ENCODE results near the gene UBL4A. TPM values are rescaled to one million over a fixed set of nuclear protein-coding genes. Genes with fewer than 3 reads are reported as not detected.

UBL4A gene
- polyA plus RNA-seq, 3 donors from 2014 or later, result 56.3 to 68.9 (median 61.2) TPM

DNA sequence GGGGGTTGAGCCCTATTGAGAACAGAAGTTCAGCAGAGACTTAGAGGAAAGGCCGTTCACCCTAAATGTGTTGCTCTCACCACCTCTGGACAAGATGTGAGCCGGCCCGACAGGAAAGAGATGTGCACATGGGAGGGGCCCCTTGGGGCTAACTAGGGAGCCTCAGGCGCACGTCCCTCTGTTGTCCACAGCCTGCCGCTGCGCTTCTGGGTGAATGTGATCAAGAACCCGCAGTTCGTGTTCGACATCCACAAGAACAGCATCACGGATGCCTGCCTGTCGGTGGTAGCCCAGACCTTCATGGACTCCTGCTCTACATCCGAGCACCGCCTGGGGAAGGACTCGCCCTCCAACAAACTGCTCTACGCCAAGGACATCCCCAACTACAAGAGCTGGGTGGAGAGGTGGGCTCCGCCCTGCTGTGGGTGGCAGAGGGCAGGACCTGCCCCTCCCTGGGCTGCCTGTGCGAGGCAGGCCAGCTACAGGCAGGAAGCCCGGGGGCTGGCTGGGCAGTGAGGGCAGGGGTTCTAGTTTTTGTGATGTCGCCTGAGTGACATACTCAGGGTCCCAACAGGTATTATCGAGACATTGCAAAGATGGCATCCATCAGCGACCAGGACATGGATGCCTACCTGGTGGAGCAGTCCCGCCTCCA is 15.4 kb downstream of the UBL4A start:
- Mint-ChIP-seq H3K27me3 (ENCODE audit: low read depth in 3 of 3) (peaks cover 0 to 4% (median 3%) of the 10 kb centered on the region in 3 donors), H3K36me3 (no peaks in the 10 kb centered on the region), H3K27ac (no peak overlapping the region), H3K9me3 (peaks cover 0 to 3% (median 0%) of the 10 kb centered on the region in 6 donors), H3K4me1 (no peaks in the 10 kb centered on the region), H3K4me3 (no peak overlapping the region)
- no peak for DNase-seq

DNA sequence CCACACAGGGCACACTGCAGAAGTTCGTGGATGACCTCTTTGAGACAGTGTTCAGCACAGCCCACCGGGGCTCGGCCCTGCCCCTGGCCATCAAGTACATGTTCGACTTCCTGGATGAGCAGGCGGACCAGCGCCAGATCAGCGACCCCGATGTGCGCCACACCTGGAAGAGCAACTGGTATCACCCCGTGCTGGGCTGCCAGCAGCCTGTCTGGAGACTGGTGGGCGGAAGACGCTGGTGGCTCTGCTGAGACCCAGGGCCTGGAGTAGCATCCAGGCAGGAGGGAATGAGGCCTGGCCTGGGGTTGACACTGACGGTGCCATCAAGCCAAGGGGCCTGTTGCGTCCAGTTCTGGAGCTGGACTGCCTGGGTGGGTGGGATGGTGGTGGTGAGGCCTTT is 16.0 kb downstream of the UBL4A start:
- Mint-ChIP-seq H3K27me3 (ENCODE audit: low read depth in 3 of 3) (peaks cover under 1 to 2% (median 2%) of the 10 kb centered on the region in 3 donors), H3K9me3 (peaks cover 0 to 3% (median 0%) of the 10 kb centered on the region in 6 donors), H3K4me1 (no peaks in the 10 kb centered on the region), H3K4me3 (no peak overlapping the region), H3K27ac (no peak overlapping the region), H3K36me3 (no peaks in the 10 kb centered on the region)
- DNase-seq, result no peak

DNA sequence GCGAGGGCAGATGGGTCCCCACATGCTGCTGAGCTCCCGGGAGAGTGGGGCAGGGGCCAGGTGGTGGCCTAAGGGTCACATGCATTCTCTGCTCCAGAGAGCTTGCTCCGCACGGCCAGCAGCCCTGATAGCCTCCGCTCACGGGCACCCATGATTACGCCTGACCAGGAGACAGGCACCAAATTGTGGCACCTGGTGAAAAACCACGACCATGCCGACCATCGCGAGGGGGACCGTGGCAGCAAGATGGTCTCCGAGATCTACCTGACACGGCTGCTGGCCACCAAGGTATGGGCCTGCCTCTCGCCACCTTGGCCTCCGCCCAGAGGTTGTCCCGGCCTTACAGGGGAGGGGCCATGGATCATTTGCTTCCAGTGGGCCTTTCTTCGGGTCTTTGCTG is 16.5 kb downstream of the UBL4A start:
- H3K27ac Mint-ChIP-seq, result no peak overlapping the region
- H3K9me3 Mint-ChIP-seq, result peaks cover 0 to 3% (median 0%) of the 10 kb centered on the region in 6 donors
- H3K36me3 Mint-ChIP-seq, result no peaks in the 10 kb centered on the region
- peaks cover 2% of the 10 kb centered on the region in 3 donors for H3K27me3 Mint-ChIP-seq (ENCODE audit: low read depth in 3 of 3)
- no peaks in the 10 kb centered on the region for H3K4me1 Mint-ChIP-seq
- no peak for DNase-seq
- H3K4me3 Mint-ChIP-seq, result no peak overlapping the region

DNA sequence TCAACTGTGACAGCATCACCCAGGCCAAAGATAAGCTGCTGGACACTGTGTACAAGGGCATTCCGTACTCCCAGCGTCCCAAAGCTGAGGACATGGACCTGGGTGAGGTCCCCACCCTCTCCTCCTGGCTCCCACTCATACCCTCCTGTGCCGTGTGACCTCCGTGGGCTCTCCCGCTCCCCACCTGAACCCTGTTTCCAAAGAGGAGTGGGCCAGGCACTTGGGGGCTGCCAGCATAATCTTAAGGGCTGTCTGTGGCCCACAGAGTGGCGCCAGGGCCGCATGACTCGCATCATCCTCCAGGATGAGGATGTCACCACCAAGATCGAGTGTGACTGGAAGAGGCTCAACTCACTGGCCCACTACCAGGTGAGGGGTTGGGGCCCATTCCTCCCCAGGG is 17.3 kb downstream of the UBL4A start:
- no peak for DNase-seq
- Mint-ChIP-seq H3K36me3 (no peaks in the 10 kb centered on the region), H3K27me3 (ENCODE audit: low read depth in 3 of 3) (peaks cover 2 to 4% (median 2%) of the 10 kb centered on the region in 3 donors), H3K4me3 (no peak overlapping the region), H3K9me3 (peaks cover 0 to 3% (median 0%) of the 10 kb centered on the region in 6 donors), H3K27ac (no peak overlapping the region), H3K4me1 (no peaks in the 10 kb centered on the region)

DNA sequence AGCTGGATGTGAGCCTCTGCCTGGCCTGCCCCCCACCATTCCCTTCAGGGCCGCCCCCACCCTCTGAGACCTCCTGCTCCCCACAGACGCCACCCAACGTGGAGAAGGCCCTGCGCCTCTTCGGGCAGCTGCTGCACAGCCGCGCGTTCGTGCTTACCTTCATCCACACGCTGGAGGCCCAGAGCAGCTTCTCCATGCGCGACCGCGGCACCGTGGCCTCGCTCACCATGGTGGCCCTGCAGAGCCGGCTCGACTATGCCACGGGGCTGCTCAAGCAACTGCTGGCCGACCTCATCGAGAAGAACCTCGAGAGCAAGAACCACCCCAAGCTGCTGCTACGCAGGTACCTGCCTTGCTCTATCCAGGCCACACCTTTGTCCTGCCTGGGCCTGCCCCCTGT is 18.2 kb downstream of the UBL4A start:
- peaks cover 2 to 4% (median 2%) of the 10 kb centered on the region in 3 donors for H3K27me3 Mint-ChIP-seq (ENCODE audit: low read depth in 3 of 3)

DNA sequence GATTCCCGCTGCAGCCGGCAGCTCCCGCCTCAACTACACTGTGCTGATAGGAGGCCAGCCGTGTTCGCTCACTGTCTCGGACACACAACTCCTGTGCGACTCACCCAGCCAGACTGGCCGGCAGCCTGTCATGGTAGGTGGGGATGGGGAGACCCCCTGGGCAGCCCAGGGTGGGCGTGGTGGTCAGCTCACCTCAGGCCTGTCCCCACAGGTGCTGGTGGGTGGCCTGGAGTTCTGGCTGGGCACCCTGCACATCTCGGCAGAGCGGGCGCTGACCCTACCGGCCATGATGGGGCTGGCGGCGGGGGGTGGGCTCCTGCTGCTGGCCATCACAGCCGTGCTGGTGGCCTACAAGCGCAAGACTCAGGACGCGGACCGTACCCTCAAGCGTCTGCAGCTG is 18.9 kb downstream of the UBL4A start:
- H3K36me3 Mint-ChIP-seq, result no peaks in the 10 kb centered on the region
- H3K27me3 Mint-ChIP-seq (ENCODE audit: low read depth in 3 of 3), result peaks cover 2 to 4% (median 3%) of the 10 kb centered on the region in 3 donors
- no peaks in the 10 kb centered on the region for H3K4me1 Mint-ChIP-seq
- DNase-seq, result no peak
- H3K27ac Mint-ChIP-seq, result no peak overlapping the region
- H3K9me3 Mint-ChIP-seq, result peaks cover 0 to 3% (median 0%) of the 10 kb centered on the region in 6 donors
- no peak overlapping the region for H3K4me3 Mint-ChIP-seq

More for the DNA sequence above, 18.2 kb downstream of the UBL4A start:
- peaks cover 0 to 3% (median 0%) of the 10 kb centered on the region in 6 donors for H3K9me3 Mint-ChIP-seq
- no peaks in the 10 kb centered on the region for H3K36me3 Mint-ChIP-seq
- no peak overlapping the region for H3K27ac Mint-ChIP-seq
- no peak for DNase-seq
- H3K4me3 Mint-ChIP-seq, result no peak overlapping the region
- H3K4me1 Mint-ChIP-seq, result no peaks in the 10 kb centered on the region

DNA sequence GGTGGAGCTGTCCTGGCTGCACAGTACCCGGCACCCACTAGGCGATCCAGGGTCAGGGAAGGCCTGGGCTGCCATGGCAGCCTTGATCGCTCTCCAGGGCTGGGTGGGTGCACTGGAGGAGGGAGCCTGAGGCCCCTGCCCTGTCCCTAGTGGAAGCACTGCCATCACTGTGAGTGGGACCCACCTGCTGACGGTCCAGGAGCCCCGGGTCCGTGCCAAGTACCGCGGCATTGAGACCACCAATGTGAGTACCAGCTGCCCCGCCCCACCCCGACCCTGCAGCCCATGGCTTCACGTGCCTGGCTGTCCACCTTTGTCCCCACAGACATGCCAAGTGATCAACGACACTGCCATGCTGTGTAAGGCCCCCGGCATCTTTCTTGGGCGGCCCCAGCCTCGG is 19.5 kb downstream of the UBL4A start:
- H3K27ac Mint-ChIP-seq, result no peak overlapping the region
- no peak for DNase-seq
- H3K27me3 Mint-ChIP-seq (ENCODE audit: low read depth in 3 of 3), result peaks cover 2 to 4% (median 4%) of the 10 kb centered on the region in 3 donors
- peaks cover 0 to 3% (median 0%) of the 10 kb centered on the region in 6 donors for H3K9me3 Mint-ChIP-seq
- H3K4me3 Mint-ChIP-seq, result no peak overlapping the region
- no peaks in the 10 kb centered on the region for H3K4me1 Mint-ChIP-seq
- H3K36me3 Mint-ChIP-seq, result no peaks in the 10 kb centered on the region

DNA sequence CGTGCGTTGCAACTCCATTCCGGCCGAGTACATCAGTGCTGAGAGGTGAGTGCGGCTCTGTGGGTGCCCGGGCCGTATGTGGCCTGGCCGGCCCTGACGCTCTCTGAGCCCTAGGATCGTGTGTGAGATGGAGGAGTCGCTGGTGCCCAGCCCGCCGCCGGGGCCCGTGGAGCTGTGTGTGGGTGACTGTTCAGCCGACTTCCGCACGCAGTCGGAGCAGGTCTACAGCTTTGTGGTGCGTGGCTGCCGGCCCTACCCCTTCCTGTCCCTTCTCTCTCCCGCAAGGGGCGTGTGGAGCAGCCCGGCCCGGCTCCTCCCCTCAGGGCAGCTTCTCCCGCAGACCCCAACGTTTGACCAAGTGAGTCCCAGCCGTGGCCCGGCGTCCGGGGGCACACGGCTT is 20.4 kb downstream of the UBL4A start:
- DNase-seq, result no peak
- Mint-ChIP-seq H3K9me3 (peaks cover 0 to 3% (median 0%) of the 10 kb centered on the region in 6 donors), H3K4me1 (no peaks in the 10 kb centered on the region), H3K4me3 (no peak overlapping the region), H3K27ac (no peak overlapping the region), H3K27me3 (ENCODE audit: low read depth in 3 of 3) (peaks cover 2 to 4% (median 2%) of the 10 kb centered on the region in 3 donors), H3K36me3 (no peaks in the 10 kb centered on the region)

DNA sequence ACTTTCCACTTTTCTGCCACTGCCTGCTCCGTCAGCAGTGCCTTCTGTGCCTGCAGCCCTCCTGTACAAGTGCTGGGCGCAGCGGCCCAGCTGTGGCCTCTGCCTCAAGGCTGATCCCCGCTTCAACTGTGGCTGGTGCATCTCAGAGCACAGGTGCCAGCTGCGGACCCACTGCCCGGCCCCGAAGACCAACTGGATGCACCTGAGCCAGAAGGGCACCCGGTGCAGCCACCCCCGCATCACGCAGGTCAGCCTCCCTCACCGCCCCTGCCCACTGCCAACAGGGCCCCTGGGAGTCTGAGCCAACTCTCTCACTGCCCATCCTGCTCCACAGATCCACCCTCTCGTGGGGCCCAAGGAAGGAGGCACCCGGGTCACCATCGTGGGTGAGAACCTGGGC is 20.8 kb downstream of the UBL4A start:
- H3K36me3 Mint-ChIP-seq, result no peaks in the 10 kb centered on the region
- H3K27ac Mint-ChIP-seq, result no peak overlapping the region
- no peaks in the 10 kb centered on the region for H3K4me1 Mint-ChIP-seq
- H3K27me3 Mint-ChIP-seq (ENCODE audit: low read depth in 3 of 3), result peaks cover 2 to 4% (median 2%) of the 10 kb centered on the region in 3 donors
- H3K4me3 Mint-ChIP-seq, result no peak overlapping the region
- peaks cover 0 to 3% (median 0%) of the 10 kb centered on the region in 6 donors for H3K9me3 Mint-ChIP-seq
- no peak for DNase-seq

DNA sequence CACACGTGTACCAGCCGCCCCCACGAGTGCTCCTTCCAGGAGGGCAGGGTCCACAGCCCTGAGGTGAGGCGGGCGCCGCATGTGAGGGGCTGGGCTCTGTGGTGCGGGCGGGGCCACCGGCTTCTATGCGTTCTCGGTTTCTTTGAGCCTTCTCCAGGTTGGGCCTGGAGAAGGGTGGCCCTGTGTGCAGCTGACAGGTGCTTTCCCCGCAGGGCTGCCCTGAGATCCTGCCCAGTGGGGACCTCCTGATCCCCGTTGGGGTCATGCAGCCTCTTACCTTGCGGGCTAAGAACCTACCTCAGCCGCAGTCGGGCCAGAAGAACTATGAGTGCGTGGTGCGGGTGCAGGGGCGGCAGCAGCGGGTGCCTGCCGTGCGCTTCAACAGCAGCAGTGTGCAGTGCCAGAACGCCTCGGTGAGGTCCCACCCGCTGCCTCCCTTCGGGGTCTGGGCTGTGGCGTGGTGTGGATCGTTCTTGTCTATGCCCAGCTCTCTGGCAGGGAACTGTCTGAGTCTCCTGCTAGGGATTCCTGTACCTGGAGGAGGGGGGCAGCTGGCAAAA is 21.5 kb downstream of the UBL4A start:
- no peak for DNase-seq
- Mint-ChIP-seq H3K4me3 (no peak overlapping the region), H3K27me3 (ENCODE audit: low read depth in 3 of 3) (peaks cover 2% of the 10 kb centered on the region in 3 donors), H3K36me3 (no peaks in the 10 kb centered on the region), H3K4me1 (no peaks in the 10 kb centered on the region), H3K27ac (no peak overlapping the region), H3K9me3 (peaks cover 0 to 3% (median 0%) of the 10 kb centered on the region in 6 donors)

DNA sequence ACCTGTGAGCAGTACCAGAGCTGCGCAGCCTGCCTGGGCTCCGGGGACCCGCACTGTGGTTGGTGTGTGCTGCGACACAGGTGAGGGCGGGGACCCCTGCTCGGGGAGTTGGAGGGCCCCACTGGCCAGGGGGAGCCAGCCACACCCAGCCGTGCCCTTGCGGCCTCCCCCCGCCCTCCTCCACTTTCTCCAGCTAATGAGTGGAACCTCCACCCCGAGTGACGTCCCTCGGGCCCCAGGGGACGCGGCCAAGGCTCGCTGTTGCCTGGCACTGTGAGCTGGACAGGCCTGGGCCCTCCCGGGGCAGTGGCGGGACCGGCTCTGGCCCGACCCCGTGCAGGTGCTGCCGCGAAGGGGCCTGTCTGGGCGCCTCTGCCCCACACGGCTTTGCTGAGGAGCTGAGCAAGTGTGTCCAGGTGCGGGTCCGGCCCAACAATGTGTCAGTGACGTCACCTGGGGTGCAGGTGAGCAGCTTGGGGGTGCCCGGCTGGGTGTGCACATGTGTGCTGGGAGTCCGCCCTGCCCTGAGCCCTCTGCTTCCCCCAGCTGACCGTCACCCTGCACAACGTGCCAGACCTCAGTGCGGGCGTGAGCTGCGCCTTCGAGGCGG is 22.7 kb downstream of the UBL4A start:
- H3K4me3 Mint-ChIP-seq, result no peak overlapping the region
- H3K36me3 Mint-ChIP-seq, result no peaks in the 10 kb centered on the region
- no peak overlapping the region for H3K27ac Mint-ChIP-seq
- H3K4me1 Mint-ChIP-seq, result peaks cover 0 to 7% of the 10 kb centered on the region in 2 donors
- no peak for DNase-seq
- peaks cover 2% of the 10 kb centered on the region in 3 donors for H3K27me3 Mint-ChIP-seq (ENCODE audit: low read depth in 3 of 3)
- H3K9me3 Mint-ChIP-seq, result peaks cover 0 to under 1% (median 0%) of the 10 kb centered on the region in 6 donors

DNA sequence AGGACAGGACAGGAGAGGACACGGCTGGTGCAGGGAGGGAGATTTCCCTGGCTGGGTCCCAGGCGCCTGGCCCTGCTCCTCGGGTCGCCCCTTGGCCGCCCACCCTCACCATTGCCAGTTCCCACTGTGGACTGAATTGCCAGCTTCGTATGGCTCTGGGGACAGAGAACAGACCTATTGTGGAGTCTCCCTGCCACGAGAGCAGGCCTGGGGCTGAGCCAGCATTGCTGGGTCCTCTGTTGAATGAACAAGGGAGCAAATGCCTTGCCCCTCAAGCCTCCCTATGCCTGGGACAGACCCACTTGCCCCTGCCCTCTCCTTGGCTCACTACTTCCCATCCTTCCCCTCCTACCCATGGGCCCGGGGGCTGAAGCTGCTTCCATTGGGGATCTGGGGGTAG is 24.0 kb downstream of the UBL4A start:
- Mint-ChIP-seq H3K4me3 (no peak overlapping the region), H3K27ac (no peak overlapping the region)

DNA sequence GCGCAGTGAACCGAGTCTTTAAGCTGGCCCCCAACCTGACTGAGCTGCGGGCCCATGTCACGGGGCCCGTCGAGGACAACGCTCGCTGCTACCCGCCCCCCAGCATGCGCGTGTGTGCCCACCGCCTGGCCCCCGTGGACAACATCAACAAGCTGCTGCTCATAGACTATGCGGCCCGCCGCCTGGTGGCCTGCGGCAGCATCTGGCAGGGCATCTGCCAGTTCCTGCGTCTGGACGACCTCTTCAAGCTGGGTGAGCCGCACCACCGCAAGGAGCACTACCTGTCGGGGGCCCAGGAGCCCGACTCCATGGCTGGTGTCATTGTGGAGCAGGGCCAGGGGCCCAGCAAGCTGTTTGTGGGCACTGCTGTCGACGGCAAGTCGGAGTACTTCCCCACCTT is 26.1 kb downstream of the UBL4A start:
- Mint-ChIP-seq H3K9me3 (no peaks in the 10 kb centered on the region), H3K27me3 (ENCODE audit: low read depth in 3 of 3) (peaks cover 2 to 7% (median 4%) of the 10 kb centered on the region in 3 donors), H3K27ac (no peak overlapping the region), H3K4me1 (peaks cover 6 to 11% of the 10 kb centered on the region in 2 donors), H3K36me3 (no peaks in the 10 kb centered on the region), H3K4me3 (peak overlapping the region in 1 of 5 donors; percentile 42)
- DNase-seq, result no peak

More for the DNA sequence above, 24.0 kb downstream of the UBL4A start:
- Mint-ChIP-seq H3K9me3 (no peaks in the 10 kb centered on the region), H3K4me1 (peaks cover 2 to 9% of the 10 kb centered on the region in 2 donors), H3K36me3 (no peaks in the 10 kb centered on the region), H3K27me3 (ENCODE audit: low read depth in 3 of 3) (peaks cover 2 to 4% (median 3%) of the 10 kb centered on the region in 3 donors)
- DNase-seq, result no peak

DNA sequence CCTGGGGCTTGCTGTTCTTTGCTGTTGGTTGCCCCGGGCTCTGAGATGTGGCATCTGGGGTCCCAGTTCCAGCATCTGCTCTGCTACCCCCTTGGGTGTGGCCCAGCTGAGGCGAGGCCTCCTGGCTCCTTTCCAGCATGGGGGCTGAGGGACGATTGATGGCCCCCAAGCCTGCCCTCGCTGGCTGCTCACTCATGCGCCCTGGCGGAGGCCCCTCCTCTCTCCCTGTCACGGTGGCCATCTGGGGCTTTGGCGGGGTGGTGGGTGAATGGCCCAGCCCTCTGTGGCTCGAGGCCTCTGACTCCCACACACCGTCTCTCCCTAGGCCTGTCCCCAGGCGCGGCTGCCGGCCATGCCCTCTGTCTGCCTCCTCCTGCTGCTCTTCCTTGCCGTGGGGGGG is 26.6 kb downstream of the UBL4A start:
- Mint-ChIP-seq H3K4me1 (peaks cover 6 to 11% of the 10 kb centered on the region in 2 donors), H3K27ac (no peak overlapping the region), H3K27me3 (ENCODE audit: low read depth in 3 of 3) (peaks cover 2 to 7% (median 4%) of the 10 kb centered on the region in 3 donors), H3K36me3 (no peaks in the 10 kb centered on the region), H3K4me3 (peak overlapping the region in 2 of 5 donors; percentile 14 to 42), H3K9me3 (no peaks in the 10 kb centered on the region)
- DNase-seq, result no peak
